SK-N-SH treated with all-trans-retinoic acid at 6 μM for 48 hours (cell line): ENCODE data around the gene ATP23.

Experiments
- ATAC-seq: fragments of 200-7000 bp; cut with Tn5 transposase; 3 replicates; pipeline ENCODE4 v1.9.1; 2020; ENCODE audit warnings: mild to moderate bottlenecking, moderate library complexity
- ARNTL ChIP-seq: fragments of 450-650 bp; formaldehyde crosslinking; IDR thresholded peaks from 2 replicates; pipeline ENCODE4 v1.5.0; 2020; ENCODE audit warnings: low read depth, mild to moderate bottlenecking, moderate library complexity, borderline replicate concordance
- BACH2 ChIP-seq: fragments of 250-450 bp; sonication (Bioruptor Pico); IDR thresholded peaks from 2 replicates; pipeline ENCODE4 v1.9.0; 2021; ENCODE audit warnings: mild to moderate bottlenecking, borderline replicate concordance
- CREB5 ChIP-seq: fragments of 250-450 bp; sonication (Bioruptor Pico); IDR thresholded peaks from 2 replicates; pipeline ENCODE4 v1.5.1; 2020; ENCODE audit warnings: low read depth, mild to moderate bottlenecking, moderate library complexity
- CSDC2 ChIP-seq: fragments of 250-450 bp; sonication (Bioruptor Pico); IDR thresholded peaks from 2 replicates; pipeline ENCODE4 v1.5.0; 2020; ENCODE audit warnings: mild to moderate bottlenecking, moderate library complexity
- CSRNP3 ChIP-seq: fragments of 250-450 bp; sonication (Bioruptor Pico); IDR thresholded peaks from 2 replicates; pipeline ENCODE4 v1.5.1; 2021; ENCODE audit warnings: mild to moderate bottlenecking, moderate library complexity
- ESRRG ChIP-seq: fragments of 250-450 bp; sonication (Bioruptor Pico); IDR thresholded peaks from 2 replicates; pipeline ENCODE4 v1.6.1; 2021; ENCODE audit warnings: mild to moderate bottlenecking
- GLIS3 ChIP-seq: fragments of 250-450 bp; sonication (Bioruptor Pico); IDR thresholded peaks from 2 replicates; pipeline ENCODE4 v1.5.0; 2020; ENCODE audit warnings: mild to moderate bottlenecking, moderate library complexity
- ISL1 ChIP-seq: fragments of 250-450 bp; sonication (Bioruptor Pico); IDR thresholded peaks from 2 replicates; pipeline ENCODE4 v2.1.2; 2022; ENCODE audit warnings: mild to moderate bottlenecking, moderate library complexity
- OSR1 ChIP-seq: fragments of 250-450 bp; sonication (Bioruptor Pico); IDR thresholded peaks from 2 replicates; pipeline ENCODE4 v1.8.0; 2022; ENCODE audit warnings: moderate library complexity, mild to moderate bottlenecking, inconsistent platforms
- PATZ1 ChIP-seq: fragments of 250-450 bp; sonication (Bioruptor Pico); IDR thresholded peaks from 2 replicates; pipeline ENCODE4 v1.8.0; 2020; ENCODE audit warnings: mild to moderate bottlenecking, moderate library complexity, borderline replicate concordance
- POU6F1 ChIP-seq: fragments of 250-450 bp; sonication (Bioruptor Pico); IDR thresholded peaks from 2 replicates; pipeline ENCODE4 v1.8.0; 2021; ENCODE audit warnings: low read depth, mild to moderate bottlenecking, moderate library complexity, borderline replicate concordance
- PPARA ChIP-seq: fragments of 250-450 bp; sonication (Bioruptor Pico); IDR thresholded peaks from 2 replicates; pipeline ENCODE4 v1.5.0; 2020; ENCODE audit warnings: mild to moderate bottlenecking, borderline replicate concordance
- RARB ChIP-seq: fragments of 250-450 bp; sonication (Bioruptor Pico); IDR thresholded peaks from 2 replicates; pipeline ENCODE4 v1.8.0; 2021; ENCODE audit warnings: mild to moderate bottlenecking, moderate library complexity
- SNAI2 ChIP-seq: fragments of 250-450 bp; sonication (Bioruptor Pico); IDR thresholded peaks from 2 replicates; pipeline ENCODE4 v1.5.0; 2020; ENCODE audit warnings: mild to moderate bottlenecking, moderate library complexity
- TCF4 ChIP-seq: fragments of 250-450 bp; sonication (Bioruptor Pico); IDR thresholded peaks from 2 replicates; pipeline ENCODE4 v1.8.0; 2021; ENCODE audit warnings: mild to moderate bottlenecking, moderate library complexity, borderline replicate concordance
- TOX ChIP-seq: fragments of 250-450 bp; sonication (Bioruptor Pico); IDR thresholded peaks from 2 replicates; pipeline ENCODE4 v1.8.0; 2021; ENCODE audit warnings: mild to moderate bottlenecking, moderate library complexity, borderline replicate concordance
- TSHZ2 ChIP-seq: fragments of 250-450 bp; sonication (Bioruptor Pico); IDR thresholded peaks from 2 replicates; pipeline ENCODE4 v1.5.0; 2020; ENCODE audit warnings: mild to moderate bottlenecking, moderate library complexity
- ZC3H10 ChIP-seq: fragments of 250-450 bp; sonication (Bioruptor Pico); IDR thresholded peaks from 2 replicates; pipeline ENCODE4 v1.5.1; 2021; ENCODE audit warnings: mild to moderate bottlenecking, moderate library complexity
- ZFP3 ChIP-seq: fragments of 250-450 bp; sonication (Bioruptor Pico); IDR thresholded peaks from 2 replicates; pipeline ENCODE4 v1.5.0; 2020; ENCODE audit warnings: mild to moderate bottlenecking, moderate library complexity
- ZNF565 ChIP-seq: fragments of 450-650 bp; formaldehyde crosslinking; conservative IDR thresholded peaks from 2 replicates; pipeline ENCODE4 v1.5.0; 2020; ENCODE audit warnings: low read depth, mild to moderate bottlenecking, moderate library complexity
- ZNF70 ChIP-seq: fragments of 450-650 bp; formaldehyde crosslinking; IDR thresholded peaks from 2 replicates; pipeline ENCODE4 v1.5.0; 2020; ENCODE audit warnings: mild to moderate bottlenecking, moderate library complexity
- ZNF8 ChIP-seq: fragments of 450-650 bp; formaldehyde crosslinking; IDR thresholded peaks from 2 replicates; pipeline ENCODE4 v1.5.0; 2020; ENCODE audit warnings: mild to moderate bottlenecking, moderate library complexity

Gene ATP23

GRCh38 chr12:57940052-57940914, 1.1 kb upstream of the ATP23 start (continued):
- TF ChIP-seq CSDC2 (CRISPR knock-in tag) (no peak), POU6F1 (CRISPR knock-in tag) (no peak), SNAI2 (CRISPR knock-in tag) (no peak)

GRCh38 chr12:57940915-57941164, 527 bp upstream of the ATP23 start:
- TF ChIP-seq ZC3H10 (CRISPR knock-in tag), result no peak
- TF ChIP-seq TOX (CRISPR knock-in tag), result no peak
- TF ChIP-seq ZFP3 (CRISPR knock-in tag), result no peak
- no peak for TF ChIP-seq ESRRG
- no peak for TF ChIP-seq POU6F1 (CRISPR knock-in tag)
- no peak for TF ChIP-seq SNAI2 (CRISPR knock-in tag)
- no peak for TF ChIP-seq ZNF8 (CRISPR knock-in tag)
- TF ChIP-seq GLIS3 (CRISPR knock-in tag), result no peak
- TF ChIP-seq ARNTL (CRISPR knock-in tag), result no peak
- no peak for TF ChIP-seq PPARA (CRISPR knock-in tag)
- TF ChIP-seq CREB5, result no peak
- TF ChIP-seq ISL1 (CRISPR knock-in tag), result no peak
- TF ChIP-seq TSHZ2 (CRISPR knock-in tag), result no peak
- no peak for TF ChIP-seq TCF4
- no peak for TF ChIP-seq ZNF70 (CRISPR knock-in tag)
- no peak for TF ChIP-seq CSRNP3 (CRISPR knock-in tag)
- TF ChIP-seq CSDC2 (CRISPR knock-in tag), result no peak
- ATAC-seq, result no peak

- ATAC-seq, result no peak
- TF ChIP-seq TCF4 (no peak), GLIS3 (CRISPR knock-in tag) (no peak), OSR1 (CRISPR knock-in tag) (no peak), CSDC2 (CRISPR knock-in tag) (no peak), ZNF565 (no peak), SNAI2 (CRISPR knock-in tag) (no peak), CREB5 (no peak), ESRRG (no peak), ARNTL (CRISPR knock-in tag) (no peak), ZNF70 (CRISPR knock-in tag) (no peak), PATZ1 (no peak), ZNF8 (CRISPR knock-in tag) (no peak), RARB (CRISPR knock-in tag) (no peak), PPARA (CRISPR knock-in tag) (no peak), ISL1 (CRISPR knock-in tag) (no peak), TOX (CRISPR knock-in tag) (no peak), BACH2 (CRISPR knock-in tag) (no peak)
Observed at GRCh38 chr12:57943438-57944080, 2.2 kb downstream of the ATP23 start.
